Liver (tissue), 3 donors: ENCODE measurements around the gene SNAI3.

Source experiments
- CTCF ChIP-seq: fragments of 150-350 bp; IDR thresholded peaks from 2 replicates; pipeline ENCODE4 v1.5.1; 2017; ENCODE audit warnings: improper control_type of control experiment, low read depth, low read length; ENCODE audit not compliant: missing input control
- GABPA ChIP-seq, 2 donors: IDR thresholded peaks in 1 of 2; conservative IDR thresholded peaks in 1 of 2; 2 replicates each; pipeline ENCODE4 v1.6.1; 2016; ENCODE audit warnings: antibody characterized with exemption in 2 of 2, mild to moderate bottlenecking in 1 of 2, moderate library complexity in 1 of 2
- HNF4A ChIP-seq, 2 donors: conservative IDR thresholded peaks; 2 replicates each; pipeline ENCODE4 v1.6.1; 2016; ENCODE audit warnings: antibody characterized with exemption in 2 of 2, mild to moderate bottlenecking in 2 of 2
- JUND ChIP-seq, 2 donors: IDR thresholded peaks; 2 replicates each; pipeline ENCODE4 v1.6.1; 2016; ENCODE audit warnings: antibody characterized with exemption in 2 of 2
- RAD21 ChIP-seq, 2 donors: IDR thresholded peaks; 2 replicates each; pipeline ENCODE4 v1.6.1; 2016; ENCODE audit warnings: antibody characterized with exemption in 2 of 2, mild to moderate bottlenecking in 2 of 2
- SP1 ChIP-seq: IDR thresholded peaks from 2 replicates; pipeline ENCODE4 v1.6.1; 2018; ENCODE audit warnings: antibody characterized with exemption, mild to moderate bottlenecking
- TAF1 ChIP-seq: conservative IDR thresholded peaks from 2 replicates; pipeline ENCODE4 v1.6.1; 2016; ENCODE audit warnings: antibody characterized with exemption, mild to moderate bottlenecking
- TF ChIP-seq, protein P1 (sequence below): IDR thresholded peaks from 2 replicates; pipeline ENCODE4 v1.6.1; 2016; ENCODE audit warnings: antibody characterized with exemption
- TF ChIP-seq, protein P2 (sequence below): IDR thresholded peaks from 2 replicates; pipeline ENCODE4 v1.6.1; 2016; ENCODE audit warnings: antibody characterized with exemption
- TF ChIP-seq, protein P3 (sequence below): IDR thresholded peaks from 2 replicates; pipeline ENCODE4 v1.6.1; 2016; ENCODE audit warnings: antibody characterized with exemption
- TF ChIP-seq, protein P4 (sequence below): IDR thresholded peaks from 2 replicates; pipeline ENCODE4 v1.6.1; 2016; ENCODE audit warnings: antibody characterized with exemption, mild to moderate bottlenecking
- donor health status: healthy.
- donor health status: healthy.

DNA sequence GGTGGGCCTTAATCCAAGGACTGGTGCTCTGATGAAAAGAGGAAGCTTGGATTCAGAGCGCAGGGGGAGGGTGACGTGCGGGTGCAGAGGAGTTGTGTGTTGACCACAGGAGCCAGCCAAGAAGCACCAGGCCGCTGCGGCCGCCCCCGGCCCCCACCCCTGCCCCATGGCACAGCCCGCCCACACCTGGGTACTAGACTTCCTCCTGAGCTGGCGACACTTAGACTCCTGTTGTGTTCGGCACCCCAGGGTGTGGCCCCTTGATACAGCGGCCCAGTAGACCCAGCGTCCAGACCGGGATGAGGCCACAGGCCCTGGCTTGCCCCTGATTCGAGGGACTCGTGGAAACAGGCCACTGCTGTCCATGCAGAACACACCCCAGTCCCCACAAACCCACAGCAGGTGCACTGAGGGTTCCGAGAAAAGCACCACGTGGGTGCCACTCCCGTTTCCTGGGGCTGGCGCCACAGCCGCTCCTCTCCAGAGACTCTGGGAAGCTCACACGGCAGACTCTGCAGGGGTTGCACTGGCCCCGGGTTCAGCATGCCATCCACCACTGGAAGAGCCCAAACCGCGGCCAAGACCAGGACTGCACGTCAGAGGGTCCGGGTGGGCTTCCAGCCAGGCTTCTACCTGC is 5.7 kb upstream of the SNAI3 start:
- TF ChIP-seq CTCF (no peak), SP1 (no peak), TAF1 (no peak), GABPA (IDR thresholded peaks at IDR 0.05 in 1 of 2, conservative IDR thresholded peaks at IDR 0.05 in 1 of 2) (no peak), JUND (IDR thresholded peaks at IDR 0.05) (no peak), RAD21 (IDR thresholded peaks at IDR 0.05) (no peak), HNF4A (conservative IDR thresholded peaks at IDR 0.05) (no peak)
- TF ChIP-seq, protein P1, sequence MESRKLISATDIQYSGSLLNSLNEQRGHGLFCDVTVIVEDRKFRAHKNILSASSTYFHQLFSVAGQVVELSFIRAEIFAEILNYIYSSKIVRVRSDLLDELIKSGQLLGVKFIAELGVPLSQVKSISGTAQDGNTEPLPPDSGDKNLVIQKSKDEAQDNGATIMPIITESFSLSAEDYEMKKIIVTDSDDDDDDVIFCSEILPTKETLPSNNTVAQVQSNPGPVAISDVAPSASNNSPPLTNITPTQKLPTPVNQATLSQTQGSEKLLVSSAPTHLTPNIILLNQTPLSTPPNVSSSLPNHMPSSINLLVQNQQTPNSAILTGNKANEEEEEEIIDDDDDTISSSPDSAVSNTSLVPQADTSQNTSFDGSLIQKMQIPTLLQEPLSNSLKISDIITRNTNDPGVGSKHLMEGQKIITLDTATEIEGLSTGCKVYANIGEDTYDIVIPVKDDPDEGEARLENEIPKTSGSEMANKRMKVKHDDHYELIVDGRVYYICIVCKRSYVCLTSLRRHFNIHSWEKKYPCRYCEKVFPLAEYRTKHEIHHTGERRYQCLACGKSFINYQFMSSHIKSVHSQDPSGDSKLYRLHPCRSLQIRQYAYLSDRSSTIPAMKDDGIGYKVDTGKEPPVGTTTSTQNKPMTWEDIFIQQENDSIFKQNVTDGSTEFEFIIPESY: no peak
- TF ChIP-seq, protein P2, sequence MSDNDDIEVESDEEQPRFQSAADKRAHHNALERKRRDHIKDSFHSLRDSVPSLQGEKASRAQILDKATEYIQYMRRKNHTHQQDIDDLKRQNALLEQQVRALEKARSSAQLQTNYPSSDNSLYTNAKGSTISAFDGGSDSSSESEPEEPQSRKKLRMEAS: no peak
- TF ChIP-seq, protein P3, sequence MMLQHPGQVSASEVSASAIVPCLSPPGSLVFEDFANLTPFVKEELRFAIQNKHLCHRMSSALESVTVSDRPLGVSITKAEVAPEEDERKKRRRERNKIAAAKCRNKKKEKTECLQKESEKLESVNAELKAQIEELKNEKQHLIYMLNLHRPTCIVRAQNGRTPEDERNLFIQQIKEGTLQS: no peak
- TF ChIP-seq, protein P4, sequence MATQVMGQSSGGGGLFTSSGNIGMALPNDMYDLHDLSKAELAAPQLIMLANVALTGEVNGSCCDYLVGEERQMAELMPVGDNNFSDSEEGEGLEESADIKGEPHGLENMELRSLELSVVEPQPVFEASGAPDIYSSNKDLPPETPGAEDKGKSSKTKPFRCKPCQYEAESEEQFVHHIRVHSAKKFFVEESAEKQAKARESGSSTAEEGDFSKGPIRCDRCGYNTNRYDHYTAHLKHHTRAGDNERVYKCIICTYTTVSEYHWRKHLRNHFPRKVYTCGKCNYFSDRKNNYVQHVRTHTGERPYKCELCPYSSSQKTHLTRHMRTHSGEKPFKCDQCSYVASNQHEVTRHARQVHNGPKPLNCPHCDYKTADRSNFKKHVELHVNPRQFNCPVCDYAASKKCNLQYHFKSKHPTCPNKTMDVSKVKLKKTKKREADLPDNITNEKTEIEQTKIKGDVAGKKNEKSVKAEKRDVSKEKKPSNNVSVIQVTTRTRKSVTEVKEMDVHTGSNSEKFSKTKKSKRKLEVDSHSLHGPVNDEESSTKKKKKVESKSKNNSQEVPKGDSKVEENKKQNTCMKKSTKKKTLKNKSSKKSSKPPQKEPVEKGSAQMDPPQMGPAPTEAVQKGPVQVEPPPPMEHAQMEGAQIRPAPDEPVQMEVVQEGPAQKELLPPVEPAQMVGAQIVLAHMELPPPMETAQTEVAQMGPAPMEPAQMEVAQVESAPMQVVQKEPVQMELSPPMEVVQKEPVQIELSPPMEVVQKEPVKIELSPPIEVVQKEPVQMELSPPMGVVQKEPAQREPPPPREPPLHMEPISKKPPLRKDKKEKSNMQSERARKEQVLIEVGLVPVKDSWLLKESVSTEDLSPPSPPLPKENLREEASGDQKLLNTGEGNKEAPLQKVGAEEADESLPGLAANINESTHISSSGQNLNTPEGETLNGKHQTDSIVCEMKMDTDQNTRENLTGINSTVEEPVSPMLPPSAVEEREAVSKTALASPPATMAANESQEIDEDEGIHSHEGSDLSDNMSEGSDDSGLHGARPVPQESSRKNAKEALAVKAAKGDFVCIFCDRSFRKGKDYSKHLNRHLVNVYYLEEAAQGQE: no peak
